Measurements from ENCODE around the gene CFAP99.

The CFAP99 gene

GRCh38 chr4:2393353-2394270, 25.1 kb upstream of the CFAP99 start:
- no peak for DNase-seq

GRCh38 chr4:2394528-2394927, 24.2 kb upstream of the CFAP99 start:
- DNase-seq: no peak

GRCh38 chr4:2395038-2395437, 23.7 kb upstream of the CFAP99 start:
- no peak for DNase-seq

GRCh38 chr4:2395584-2395983, 23.2 kb upstream of the CFAP99 start:
- DNase-seq: no peak

GRCh38 chr4:2396781-2397368, 21.9 kb upstream of the CFAP99 start:
- no peak for DNase-seq

- DNase-seq: no peak
Measured at GRCh38 chr4:2397596-2398379, 21.0 kb upstream of the CFAP99 start.

- DNase-seq: no peak
Measured at GRCh38 chr4:2399216-2399615, 19.5 kb upstream of the CFAP99 start.

- no peak for DNase-seq
Measured at GRCh38 chr4:2399631-2400190, 19.0 kb upstream of the CFAP99 start.

- no peak for DNase-seq
Measured at GRCh38 chr4:2400841-2401609, 17.7 kb upstream of the CFAP99 start.

GRCh38 chr4:2401610-2401983, 17.2 kb upstream of the CFAP99 start:
- DNase-seq: no peak

- no peak for DNase-seq
Measured at GRCh38 chr4:2402048-2402842, 16.5 kb upstream of the CFAP99 start.

- DNase-seq: no peak
Measured at GRCh38 chr4:2402941-2403340, 15.8 kb upstream of the CFAP99 start.

- no peak for DNase-seq
Measured at GRCh38 chr4:2406406-2406805, 12.3 kb upstream of the CFAP99 start.

- no peak for DNase-seq
Measured at GRCh38 chr4:2406920-2407319, 11.8 kb upstream of the CFAP99 start.

GRCh38 chr4:2407991-2408342, 10.8 kb upstream of the CFAP99 start:
- DNase-seq: no peak

- DNase-seq: no peak
Measured at GRCh38 chr4:2408401-2408958, 10.3 kb upstream of the CFAP99 start.

- no peak for DNase-seq
Measured at GRCh38 chr4:2408976-2409375, 9.8 kb upstream of the CFAP99 start.

- no peak for DNase-seq
Measured at GRCh38 chr4:2409381-2409783, 9.4 kb upstream of the CFAP99 start.

GRCh38 chr4:2411786-2412510, 6.8 kb upstream of the CFAP99 start:
- DNase-seq: no peak

GRCh38 chr4:2412534-2412884, 6.2 kb upstream of the CFAP99 start:
- peak; percentile 55 to 60 for DNase-seq

All from stimulated activated CD4-positive, alpha-beta T cell treated with anti-CD3 and anti-CD28 coated beads, Interleukin-2, amount 100 ng/mL, for 48 hours (primary cell).